Adrenal gland (tissue), 12 donors: ENCODE data around the gene CCDC197. TPM values are rescaled to one million over a fixed set of nuclear protein-coding genes. Genes with fewer than 3 reads are reported as not detected.

Experiments
- DNase-seq, 7 donors: peaks; one replicate each; pipeline ENCODE4 v3.0.0-alpha.2; 2019 to 2020
- H3K27ac ChIP-seq, 5 donors: fragments of 200-600 bp; sonication (generic) in 4 of 5; 1 replicate in 3 of 5; 2 replicates in 2 of 5; pipeline versions ENCODE4 v1.5.1 to v1.8.0; 2016 to 2020; ENCODE audit warnings: mild to moderate bottlenecking in 1 of 5
- H3K27me3 ChIP-seq: fragments of 200-600 bp; 2 replicates; pipeline ENCODE4 v1.8.0; 2021
- H3K36me3 ChIP-seq, 2 donors: fragments of 200-600 bp; replicated peaks in 1 of 2; 1 replicate in 1 of 2; 2 replicates in 1 of 2; pipeline versions ENCODE4 v1.5.1 to v1.8.0; 2018 to 2022
- H3K4me1 ChIP-seq, 2 donors: fragments of 200-600 bp; replicated peaks in 1 of 2; 1 replicate in 1 of 2; 2 replicates in 1 of 2; pipeline versions ENCODE4 v1.5.1 to v1.8.0; 2018 to 2021
- H3K4me3 ChIP-seq, 4 donors: fragments of 200-600 bp; sonication (generic) in 3 of 4; one replicate each; pipeline ENCODE4 v1.5.1; 2016 to 2018
- H3K9me3 ChIP-seq, 3 donors: fragments of 200-600 bp; sonication (generic) in 1 of 3; replicated peaks in 1 of 3; 1 replicate in 2 of 3; 2 replicates in 1 of 3; pipeline versions ENCODE4 v1.5.1 to v1.8.0; 2016 to 2021
- CTCF ChIP-seq, 6 experiments: fragments of 450-650 bp in 4 of 6; fragments of 200-600 bp in 2 of 6; sonication (generic) in 1 of 6; IDR thresholded peaks; 1 replicate in 5 of 6; 2 replicates in 1 of 6; pipeline versions ENCODE4 v1.5.1 to v1.8.0; 2016 to 2021; ENCODE audit warnings: antibody characterized with exemption in 6 of 6, mild to moderate bottlenecking in 2 of 6, moderate library complexity in 1 of 6
- POLR2A ChIP-seq, 2 donors: fragments of 450-650 bp; IDR thresholded peaks; one replicate each; pipeline ENCODE4 v1.6.1; 2017; ENCODE audit warnings: antibody characterized with exemption in 2 of 2, mild to moderate bottlenecking in 2 of 2, moderate library complexity in 1 of 2
- WGBS, 4 donors: extraction: QIAGEN DNeasy Blood & Tissue Kit in 2 of 4; methylation state at CpG; one replicate each; pipeline versions ENCODE4 v1.1.5 to v1.1.7; 2013 to 2017; 5-methylcytosine and 5-hydroxymethylcytosine counted together
- intact Hi-C, 2 donors: fragments of 100-400 bp; cut with DNase I; formaldehyde crosslinking; loops; one replicate each; pipeline versions ENCODE4 v1.14.1 to v1.15.0; 2022 to 2023
- polyA plus RNA-seq, 3 donors: library from polyadenylated mRNA; stranded (reverse); fragments of 200-250 nt in 2 of 3; fragments of 350-450 nt in 1 of 3; fragmentation: Illumina TruSeq in 1 of 3; extraction: RNeasy Lipid Tissue Mini Kit (QIAGEN cat#74804) in 1 of 3; gene quantifications; one replicate each; pipeline ENCODE4 v1.2.3, GENCODE V29; 2013 to 2014
- total RNA-seq, 9 donors: library from RNA; depleted of rRNA in 4 of 9; stranded (reverse); fragments of >200 nt in 4 of 9; fragments of 120-200 nt in 1 of 9; fragmentation: NEBNext Ultra II Directional in 1 of 9; extraction: Animal tissue kit (Norgen Biotek cat#: 25700) in 1 of 9; gene quantifications; one replicate each; pipeline versions ENCODE4 v1.1.0 to v1.2.4, GENCODE V29; 2013 to 2023
- donor health status: healthy with polysubstance abuse.
- donor health status: Bipolar disorder and iron deficiency.
- donor health status: DM: yes; HTN: yes; CAD: no.
- donor health status: DM: no; HTN: no; CAD: no.
- donor health status: DM: no; HTN: no; CAD: no.
- donor health status: DM: yes; HTN: yes; CAD: no.

Gene CCDC197
- total and polyA plus RNA-seq, 12 donors = not detected

- Histone ChIP-seq H3K27ac (no peak overlapping the region), H3K9me3 (no peaks in the 10 kb centered on the region), H3K27me3 (no peaks in the 10 kb centered on the region), H3K4me1 (no peaks in the 10 kb centered on the region), H3K36me3 (no peaks in the 10 kb centered on the region), H3K4me3 (no peak overlapping the region)
- TF ChIP-seq POLR2A (IDR thresholded peaks at IDR 0.05) (no peak), CTCF (IDR thresholded peaks at IDR 0.05) (no peak)
- whole genome bisulfite sequencing, 4 donors = 79 to 84% (median 81%) methylated on average over 3 of the region's 3 CpGs
- intact Hi-C loops = no loop called here
- no peak for DNase-seq
Observed at GRCh38 chr14:93971635-93972027, 25.5 kb upstream of the CCDC197 start.

- no peak for DNase-seq
- no peaks in the 10 kb centered on the region for H3K27me3 ChIP-seq
- 71 to 94% (median 75%) methylated on average over 5 to 6 of the region's 6 CpGs for WGBS, 4 donors
- no peaks in the 10 kb centered on the region for H3K36me3 ChIP-seq
- no peak overlapping the region for H3K27ac ChIP-seq
- H3K9me3 ChIP-seq = no peaks in the 10 kb centered on the region
- no peak overlapping the region for H3K4me3 ChIP-seq
- TF ChIP-seq CTCF (IDR thresholded peaks at IDR 0.05) (no peak), POLR2A (IDR thresholded peaks at IDR 0.05) (no peak)
- intact Hi-C loops = no loop called here
- H3K4me1 ChIP-seq = no peaks in the 10 kb centered on the region
Observed at GRCh38 chr14:93972618-93973205, 24.4 kb upstream of the CCDC197 start.

- no peak overlapping the region for H3K27ac ChIP-seq
- H3K4me1 ChIP-seq = no peaks in the 10 kb centered on the region
- no peak overlapping the region for H3K4me3 ChIP-seq
- intact Hi-C loops = no loop called here
- H3K27me3 ChIP-seq = no peaks in the 10 kb centered on the region
- TF ChIP-seq POLR2A (IDR thresholded peaks at IDR 0.05) (no peak), CTCF (IDR thresholded peaks at IDR 0.05) (no peak)
- no peak for DNase-seq
- H3K9me3 ChIP-seq = no peaks in the 10 kb centered on the region
- 77 to 100% (median 93%) methylated on average over 1 to 6 of the region's 6 CpGs for WGBS, 4 donors
- H3K36me3 ChIP-seq = no peaks in the 10 kb centered on the region
Observed at GRCh38 chr14:93973607-93974006, 23.5 kb upstream of the CCDC197 start.

- TF ChIP-seq CTCF (IDR thresholded peaks at IDR 0.05) (no peak), POLR2A (IDR thresholded peaks at IDR 0.05) (no peak)
- Histone ChIP-seq H3K4me1 (no peaks in the 10 kb centered on the region), H3K27ac (no peak overlapping the region), H3K36me3 (no peaks in the 10 kb centered on the region), H3K27me3 (no peaks in the 10 kb centered on the region), H3K9me3 (no peaks in the 10 kb centered on the region), H3K4me3 (no peak overlapping the region)
- intact Hi-C loops = no loop called here
- no peak for DNase-seq
- 85 to 92% (median 88%) methylated on average over 6 of the region's 6 CpGs for WGBS, 4 donors
Observed at GRCh38 chr14:93974299-93974698, 22.8 kb upstream of the CCDC197 start.
